Myocyte (in vitro differentiated cells): ENCODE results near the gene VAMP4. TPM values are rescaled to one million over a fixed set of nuclear protein-coding genes. Genes with fewer than 3 reads are reported as not detected.
"Not testable (repeated sequence)": the region's sequence is repeated elsewhere in the genome, so short reads cannot be mapped to it uniquely, and the experiment has no call there.

Experiments
- DNase-seq: peaks from one replicate; pipeline ENCODE4 v3.0.0-alpha.2; 2012; ENCODE audit warnings: low read depth
- total RNA-seq: library from RNA; depleted of rRNA; stranded (reverse); fragments of >200 nt; gene quantifications from 2 replicates; pipeline ENCODE4 v1.2.3, GENCODE V29; 2014

The VAMP4 gene
- total RNA-seq, 1 donor from 2014 or later, result 4.1 TPM

- no peak for DNase-seq
These were observed 39.3 kb downstream of the VAMP4 start for GRCh38 chr1:171702598-171702997.

GRCh38 chr1:171699531-171699930 is 42.3 kb downstream of the VAMP4 start:
- no peak for DNase-seq

DNA sequence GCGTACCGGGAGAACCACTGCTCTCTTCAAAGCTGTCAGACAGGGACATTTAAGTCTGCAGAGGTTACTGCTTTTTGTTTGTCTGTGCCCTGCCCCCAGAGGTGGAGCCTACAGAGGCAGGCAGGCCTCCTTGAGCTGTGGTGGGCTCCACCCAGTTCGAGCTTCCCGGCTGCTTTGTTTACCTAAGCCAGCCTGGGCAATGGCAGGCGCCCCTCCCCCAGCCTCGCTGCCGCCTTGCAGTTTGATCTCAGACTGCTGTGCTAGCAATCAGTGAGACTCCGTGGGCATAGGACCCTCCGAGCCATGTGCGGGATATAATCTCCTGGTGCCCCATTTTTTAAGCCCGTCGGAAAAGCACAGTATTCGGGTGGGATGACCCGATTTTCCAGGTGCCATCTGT is 46.1 kb downstream of the VAMP4 start:
- DNase-seq, result not testable (repeated sequence)

DNA sequence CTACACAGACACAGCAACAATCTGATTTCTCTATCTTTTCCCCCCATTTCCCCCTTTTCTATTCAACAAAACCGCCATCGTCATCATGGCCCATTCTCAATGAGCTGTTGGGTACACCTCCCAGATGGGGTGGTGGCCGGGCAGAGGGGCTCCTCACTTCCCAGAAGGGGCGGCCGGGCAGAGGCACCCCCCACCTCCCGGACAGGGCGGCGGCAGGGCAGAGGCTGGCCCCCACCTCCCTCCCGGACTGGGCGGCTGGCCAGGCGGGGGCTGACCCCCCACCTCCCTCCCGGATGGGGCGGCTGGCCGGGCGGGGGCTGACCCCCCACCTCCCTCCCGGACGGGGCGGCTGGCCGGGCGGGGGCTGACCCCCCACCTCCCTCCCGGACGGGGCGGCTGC is 48.3 kb downstream of the VAMP4 start:
- not testable (repeated sequence) for DNase-seq

DNA sequence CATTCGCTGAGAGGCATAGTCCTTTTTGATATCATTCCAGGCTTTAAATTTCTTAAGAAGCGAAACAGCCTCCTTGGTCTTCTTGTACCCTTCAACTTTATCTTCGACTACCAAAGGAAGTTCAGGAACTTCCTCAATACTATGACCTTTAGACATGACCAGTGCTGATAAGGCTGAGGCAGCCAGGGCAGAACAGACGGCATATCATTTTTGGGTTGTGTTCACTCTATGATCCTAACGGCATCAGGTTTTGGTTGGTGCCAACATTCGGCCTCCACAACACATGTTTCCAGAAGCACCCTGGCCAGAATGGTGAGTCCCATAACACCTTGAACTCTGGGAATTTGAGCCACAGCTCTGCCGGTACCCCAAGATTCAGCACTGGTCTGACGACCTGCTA is 58.0 kb downstream of the VAMP4 start:
- DNase-seq, result no peak

DNA sequence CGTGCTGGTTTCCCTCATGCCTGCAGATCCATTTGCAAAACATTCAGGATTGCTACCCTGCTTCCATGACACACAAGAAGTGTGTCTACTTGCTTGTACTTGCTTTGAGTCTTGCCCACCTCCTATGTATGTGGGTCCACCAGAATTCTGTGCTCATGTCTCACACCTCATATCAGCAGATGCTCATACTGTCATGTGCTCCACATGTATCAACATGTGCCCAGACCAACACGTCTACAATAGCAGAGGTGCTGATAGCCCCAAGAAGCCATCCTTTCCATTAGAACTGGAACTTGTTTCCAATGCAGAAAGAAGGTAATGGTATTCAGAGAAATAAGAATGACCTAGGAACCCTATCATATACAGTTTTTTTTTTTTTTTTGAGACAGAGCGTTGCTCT is 61.5 kb downstream of the VAMP4 start:
- DNase-seq, result no peak

DNA sequence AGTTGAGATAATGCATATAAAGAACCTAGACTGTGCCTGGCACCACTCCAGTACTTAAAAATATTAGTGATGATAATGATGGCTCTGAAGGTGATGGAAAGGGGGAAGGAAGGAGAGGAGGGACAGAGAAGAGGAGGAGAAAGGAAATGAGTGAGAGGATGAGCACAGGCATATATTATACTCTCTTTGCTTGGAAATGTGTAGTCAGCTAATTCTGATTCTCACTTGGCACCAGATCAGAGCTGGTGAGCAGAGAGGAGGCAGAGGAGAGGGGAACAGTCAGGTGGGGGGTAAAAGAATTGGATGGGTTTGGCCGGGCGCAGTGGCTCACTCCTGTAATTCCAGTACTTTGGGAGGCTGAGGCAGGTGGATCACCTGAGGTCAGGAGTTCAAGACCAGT is 65.0 kb downstream of the VAMP4 start:
- DNase-seq, result no peak

DNA sequence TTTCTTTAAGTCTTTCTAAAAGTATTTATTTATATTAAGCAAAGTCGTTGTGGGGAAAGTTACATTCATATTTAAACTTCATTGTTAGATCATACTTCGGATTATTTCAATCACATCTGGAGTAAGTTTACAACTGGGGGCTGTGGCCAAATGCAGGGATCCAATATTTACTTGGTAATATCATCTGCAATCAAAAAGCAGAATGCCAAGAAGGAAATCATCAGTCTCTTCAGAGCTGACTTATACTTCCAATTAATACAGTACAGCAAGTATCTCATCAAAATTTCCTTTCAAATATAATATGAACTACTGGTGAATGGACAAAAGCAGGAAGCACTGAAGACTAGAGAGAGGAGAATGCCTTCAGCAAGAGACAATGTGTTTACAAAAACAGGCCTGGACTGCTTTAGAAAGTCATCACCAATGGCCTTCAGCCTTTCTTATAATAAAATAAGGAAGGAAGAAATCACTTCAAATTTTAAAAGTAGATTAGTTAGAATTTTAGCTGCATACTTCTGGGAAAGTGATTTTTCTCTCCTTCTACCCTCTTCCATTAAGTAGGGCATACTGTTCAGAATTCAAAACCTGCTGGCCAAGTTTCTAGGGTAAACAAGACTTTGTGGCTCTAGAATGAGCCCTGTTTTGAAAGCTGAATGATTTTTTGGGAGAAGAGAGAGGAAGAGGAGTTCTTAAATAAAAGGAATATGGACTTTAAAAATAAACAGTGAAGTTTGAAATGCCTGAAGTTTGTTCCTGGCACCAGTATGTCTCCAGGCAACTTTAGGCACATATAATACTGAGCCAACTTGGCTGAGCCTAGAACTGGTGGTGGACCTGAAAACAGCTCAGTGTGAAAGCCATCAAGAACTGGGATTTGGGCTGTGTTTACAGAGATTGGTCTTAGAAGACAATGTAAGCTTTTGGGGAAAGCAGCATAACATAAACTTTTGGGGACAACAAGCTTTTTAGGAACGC is 67.1 kb downstream of the VAMP4 start:
- no peak for DNase-seq

DNA sequence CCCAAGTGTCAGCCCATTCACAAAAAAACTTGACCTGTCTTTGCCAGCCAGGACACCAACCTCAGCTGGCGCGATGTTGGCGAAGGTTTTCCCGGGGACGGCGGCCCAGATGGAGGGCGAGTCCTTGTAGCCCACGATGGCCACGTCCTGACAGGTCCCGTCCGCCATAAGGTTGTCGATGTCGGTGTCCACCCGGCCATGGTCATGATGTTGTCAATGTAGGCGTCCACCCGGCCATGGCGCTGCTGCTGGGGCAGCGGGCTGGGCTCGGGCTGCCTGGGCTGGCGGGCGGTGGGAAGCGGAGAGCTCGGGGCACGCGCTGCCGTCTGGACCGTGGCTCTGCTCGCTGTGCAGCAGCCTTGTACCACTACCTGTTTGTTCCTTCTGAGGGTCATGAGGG is 71.1 kb downstream of the VAMP4 start:
- no peak for DNase-seq

DNA sequence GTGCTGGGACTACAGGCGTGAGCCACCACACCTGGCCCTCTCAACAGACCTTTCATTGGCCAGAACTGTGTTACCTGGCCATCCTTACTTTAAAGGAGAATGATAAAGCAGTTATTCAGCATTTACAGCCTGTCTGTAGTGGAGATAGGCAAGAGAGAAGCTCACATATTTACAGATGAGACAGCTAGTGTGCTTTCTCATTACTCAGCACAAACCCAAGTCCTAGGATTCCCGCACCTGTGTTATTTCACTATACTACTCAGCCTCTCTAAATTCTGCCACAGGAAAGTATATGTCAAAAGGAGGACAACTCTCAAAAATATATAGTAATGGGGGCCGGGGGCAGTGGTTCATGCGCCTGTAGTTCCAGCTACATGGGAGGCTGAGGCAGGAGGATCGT is 73.5 kb downstream of the VAMP4 start:
- DNase-seq, result no peak

GRCh38 chr1:171666114-171666769 is 75.6 kb downstream of the VAMP4 start:
- DNase-seq, result no peak

- DNase-seq, result peak; percentile 36
These were observed 76.9 kb downstream of the VAMP4 start for GRCh38 chr1:171664976-171665375.

- no peak for DNase-seq
These were observed 77.8 kb downstream of the VAMP4 start for GRCh38 chr1:171663854-171664575.

DNA sequence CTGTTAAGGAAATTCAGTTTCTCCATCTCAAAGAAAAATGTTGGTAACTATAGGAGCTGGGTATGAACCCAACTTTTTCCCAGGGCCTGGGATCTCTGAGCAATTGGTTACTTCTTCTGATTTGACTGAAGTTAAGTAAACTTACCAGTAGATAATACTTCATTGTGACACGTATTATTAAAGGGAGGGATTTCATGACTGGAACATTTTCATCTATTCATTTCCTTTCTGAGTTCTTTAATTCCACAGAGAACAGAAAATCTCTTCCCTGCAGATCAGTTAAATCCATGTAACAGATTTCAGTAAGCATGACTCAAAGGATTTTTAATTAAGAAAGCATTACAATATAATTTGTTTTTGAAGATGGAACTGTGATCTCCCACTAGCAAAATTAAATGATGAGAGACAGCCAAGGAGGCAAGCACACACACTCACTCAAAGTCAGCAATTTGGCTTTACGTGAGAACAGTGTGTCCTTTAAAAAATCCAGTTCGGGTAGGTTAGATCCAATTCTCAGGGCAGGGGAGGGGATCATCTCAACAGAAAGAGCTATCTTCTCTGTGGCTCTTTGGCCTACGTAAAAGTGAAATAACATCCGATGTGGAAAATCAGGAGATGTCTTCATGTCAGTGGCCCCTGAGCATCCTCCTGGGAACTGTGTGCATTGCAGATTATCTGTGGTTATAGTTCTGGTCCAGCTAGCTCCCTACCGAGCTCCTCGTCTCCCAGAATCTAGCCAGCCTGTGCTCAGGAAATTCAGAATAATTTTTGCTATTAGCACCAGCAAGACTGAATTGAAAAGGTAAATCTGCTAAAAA is 78.6 kb downstream of the VAMP4 start:
- no peak for DNase-seq

GRCh38 chr1:171661076-171661650 is 80.7 kb downstream of the VAMP4 start:
- DNase-seq, result no peak

GRCh38 chr1:171656206-171656605 is 85.7 kb downstream of the VAMP4 start:
- DNase-seq, result not testable (repeated sequence)

- no peak for DNase-seq
These were observed 86.1 kb downstream of the VAMP4 start for GRCh38 chr1:171655746-171656116.

DNA sequence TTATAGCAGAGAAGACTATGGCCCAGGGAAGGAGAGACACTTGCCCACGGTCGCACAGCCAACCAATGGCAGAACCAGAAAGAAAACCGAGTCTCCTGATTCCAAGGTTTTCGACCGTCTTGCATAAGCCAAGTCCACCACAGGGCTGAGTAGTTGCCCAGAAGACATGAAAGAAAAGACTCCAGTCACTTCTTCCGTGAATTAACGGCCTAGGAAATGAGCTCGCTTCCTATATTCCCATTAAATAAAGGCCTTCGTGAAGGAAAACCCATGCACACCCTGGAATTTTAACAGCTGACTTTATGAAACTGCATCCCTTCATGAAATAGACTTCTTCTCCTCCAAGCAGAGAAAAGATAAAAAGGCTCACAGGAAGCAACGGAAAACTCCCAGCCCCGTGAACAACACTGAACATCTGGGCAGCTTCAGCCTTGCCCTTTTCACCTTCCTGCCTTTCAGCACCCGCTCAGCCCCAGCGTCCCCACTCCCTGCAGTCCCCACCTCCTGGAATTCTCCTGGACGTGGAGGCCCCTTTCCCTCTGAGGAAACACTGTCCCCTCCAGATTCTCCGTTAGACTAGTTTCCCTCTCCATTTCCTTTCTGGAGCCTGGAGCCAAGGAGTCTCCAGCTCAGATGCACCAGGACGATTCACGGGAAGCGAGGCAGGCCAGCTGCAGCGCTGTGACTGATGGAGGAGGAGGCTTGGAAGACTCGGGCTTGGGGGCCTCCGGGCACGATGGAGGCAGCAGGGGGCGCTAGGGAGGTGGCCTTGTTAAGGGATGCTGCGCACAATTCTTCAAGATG is 86.7 kb downstream of the VAMP4 start:
- peak; percentile 34 for DNase-seq

DNA sequence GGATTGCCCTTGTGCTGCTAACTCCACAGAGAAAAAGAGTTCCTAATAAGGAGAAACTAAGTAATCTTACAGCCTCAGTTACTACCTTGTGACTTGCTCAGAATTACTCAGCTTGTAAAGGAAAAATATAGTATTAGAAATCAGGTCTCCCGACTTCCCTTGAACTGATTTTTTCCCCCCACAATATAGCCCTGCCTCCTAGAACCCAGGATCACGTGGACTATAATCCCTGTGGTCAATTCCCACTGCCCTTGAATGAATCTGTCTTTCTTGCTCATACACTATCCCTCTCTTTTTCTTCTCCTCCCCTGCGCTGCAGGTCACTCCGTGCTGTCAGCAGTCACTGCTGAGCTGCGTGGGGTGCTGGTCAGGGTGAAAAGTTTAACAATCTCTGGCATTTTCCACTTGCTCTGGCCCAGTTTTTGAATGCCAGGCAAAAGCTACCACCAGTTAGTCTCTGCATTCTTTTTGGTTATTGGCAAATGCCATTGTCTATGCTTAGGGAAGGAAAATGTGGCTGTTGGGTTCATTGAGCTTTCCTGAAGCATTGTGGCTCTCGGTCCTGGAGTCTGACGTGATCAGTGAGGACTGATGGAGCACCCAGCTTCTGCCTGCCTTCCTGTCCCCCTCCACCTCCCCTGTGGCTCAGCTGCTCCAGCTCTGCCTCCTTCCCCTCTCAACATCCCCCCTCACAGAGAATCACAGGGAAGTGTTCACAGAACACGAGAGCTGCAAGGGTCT is 87.5 kb downstream of the VAMP4 start:
- DNase-seq, result peak; percentile 15
